ENCODE data around the gene ACSL6.

GRCh38 chr5:131987251-131987650, 24.2 kb downstream of the ACSL6 start:
- TF ChIP-seq EZH2phosphoT487 (IDR thresholded peaks at IDR 0.05; ENCODE audit: borderline replicate concordance) (no peak), CTCF (conservative IDR thresholded peaks at IDR 0.05; ENCODE audit: low read length) (no peak)

Measured in Loucy (cell line).